Uterus (tissue), 2 donors: Measurements from ENCODE around the gene EPB41L2.

Source experiments
- POLR2A ChIP-seq, 2 donors: fragments of 450-650 bp; IDR thresholded peaks; one replicate each; pipeline ENCODE4 v1.6.1; 2016; ENCODE audit warnings: antibody characterized with exemption in 2 of 2, mild to moderate bottlenecking in 1 of 2, moderate library complexity in 1 of 2
- TF ChIP-seq, protein P1 (sequence below), 4 experiments: fragments of 200-600 bp in 2 of 4; fragments of 450-650 bp in 2 of 4; sonication (generic) in 2 of 4; IDR thresholded peaks; one replicate each; pipeline ENCODE4 v1.5.1; 2016 to 2019; ENCODE audit warnings: antibody characterized with exemption in 4 of 4, mild to moderate bottlenecking in 2 of 4, moderate library complexity in 1 of 4

DNA sequence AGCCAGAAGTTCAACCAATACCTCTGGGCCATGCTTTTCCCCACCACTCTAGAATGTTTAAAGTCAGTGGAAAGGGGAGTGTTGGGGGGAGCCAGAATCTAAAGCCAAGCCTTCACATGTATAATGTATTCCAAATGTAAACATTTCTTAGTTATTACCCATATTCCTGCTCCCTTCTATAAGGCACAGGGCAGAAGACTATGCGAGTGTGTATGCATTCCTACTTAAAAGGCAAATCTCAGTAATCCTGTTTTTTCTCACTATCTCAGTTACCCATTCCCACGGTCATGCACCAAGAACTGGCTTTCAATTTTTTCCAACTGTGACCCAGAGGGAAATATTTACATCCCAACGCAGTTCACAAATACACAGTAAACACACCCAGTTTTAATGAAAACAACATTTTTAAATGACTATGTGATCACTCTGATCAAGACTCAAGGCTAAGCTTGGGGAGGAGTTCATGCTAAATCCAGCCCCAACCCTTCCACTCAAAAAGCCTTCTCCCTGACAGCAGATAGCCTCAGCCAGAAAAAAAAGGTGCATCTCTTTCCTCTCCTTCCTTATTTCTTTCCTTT lies 57.5 kb downstream of the EPB41L2 start:
- TF ChIP-seq, protein P1, sequence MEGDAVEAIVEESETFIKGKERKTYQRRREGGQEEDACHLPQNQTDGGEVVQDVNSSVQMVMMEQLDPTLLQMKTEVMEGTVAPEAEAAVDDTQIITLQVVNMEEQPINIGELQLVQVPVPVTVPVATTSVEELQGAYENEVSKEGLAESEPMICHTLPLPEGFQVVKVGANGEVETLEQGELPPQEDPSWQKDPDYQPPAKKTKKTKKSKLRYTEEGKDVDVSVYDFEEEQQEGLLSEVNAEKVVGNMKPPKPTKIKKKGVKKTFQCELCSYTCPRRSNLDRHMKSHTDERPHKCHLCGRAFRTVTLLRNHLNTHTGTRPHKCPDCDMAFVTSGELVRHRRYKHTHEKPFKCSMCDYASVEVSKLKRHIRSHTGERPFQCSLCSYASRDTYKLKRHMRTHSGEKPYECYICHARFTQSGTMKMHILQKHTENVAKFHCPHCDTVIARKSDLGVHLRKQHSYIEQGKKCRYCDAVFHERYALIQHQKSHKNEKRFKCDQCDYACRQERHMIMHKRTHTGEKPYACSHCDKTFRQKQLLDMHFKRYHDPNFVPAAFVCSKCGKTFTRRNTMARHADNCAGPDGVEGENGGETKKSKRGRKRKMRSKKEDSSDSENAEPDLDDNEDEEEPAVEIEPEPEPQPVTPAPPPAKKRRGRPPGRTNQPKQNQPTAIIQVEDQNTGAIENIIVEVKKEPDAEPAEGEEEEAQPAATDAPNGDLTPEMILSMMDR (IDR thresholded peaks at IDR 0.05): no peak
- no peak for TF ChIP-seq POLR2A (IDR thresholded peaks at IDR 0.05)
